ENCODE measurements around the gene TOB2. TPM values are rescaled to one million over a fixed set of nuclear protein-coding genes. Genes with fewer than 3 reads are reported as not detected.

Gene TOB2
- total and polyA plus RNA-seq, 9 of the 15 experiments (the other 6 are each of a cell fraction or from before 2014, with no cell fraction given): 3.3 to 20.5 (median 7.3) TPM

GRCh38 chr22:41468381-41469217, 22.0 kb upstream of the TOB2 start, which contains the start of the genes ACO2 and PHF5A (continued):
- TF ChIP-seq POLR2AphosphoS5 (IDR thresholded peaks at IDR 0.05; ENCODE audit: control insufficient read depth, insufficient read depth, low read depth, low read length) (peak; percentile 41), L3MBTL2 (IDR thresholded peaks at IDR 0.05) (peak; percentile 50), RBBP5 (IDR thresholded peaks at IDR 0.05; ENCODE audit: borderline replicate concordance, insufficient read depth, low read length, poor library complexity, severe bottlenecking) (peak; percentile 87), SMARCA5 (IDR thresholded peaks at IDR 0.05) (no peak), PHF20 (IDR thresholded peaks at IDR 0.05; ENCODE audit: partially characterized antibody) (peak; percentile 89), KHSRP (IDR thresholded peaks at IDR 0.05) (peak; percentile 65; the same call in 1 of the 2 replicates), MAFK (IDR thresholded peaks at IDR 0.05; ENCODE audit: low read length) (no peak), U2AF1 (optimal IDR thresholded peaks at IDR 0.05; ENCODE audit: low read depth, low read length) (no peak), SETDB1 (IDR thresholded peaks at IDR 0.05; ENCODE audit: low read length) (peak; percentile 46), CC2D1A (IDR thresholded peaks at IDR 0.05) (0 out of 2 replicates have a peak, but pooled peaks have one; percentile 23), TOE1 (IDR thresholded peaks at IDR 0.05; ENCODE audit: borderline replicate concordance) (peak; percentile 93), TOE1 (CRISPR knock-in tag; IDR thresholded peaks at IDR 0.05; ENCODE audit: borderline replicate concordance, low read depth) (no peak), PTTG1 (tag; IDR thresholded peaks at IDR 0.05; ENCODE audit: low read depth) (no peak), POLR2A (conservative IDR thresholded peaks at IDR 0.05) (peak; percentile 83), TARDBP (IDR thresholded peaks at IDR 0.05) (peak; percentile 54; the same call in 1 of the 2 replicates), MEIS2 (IDR thresholded peaks at IDR 0.05; ENCODE audit: partially characterized antibody) (peak; percentile 3)
- TF ChIP-seq, protein P1, sequence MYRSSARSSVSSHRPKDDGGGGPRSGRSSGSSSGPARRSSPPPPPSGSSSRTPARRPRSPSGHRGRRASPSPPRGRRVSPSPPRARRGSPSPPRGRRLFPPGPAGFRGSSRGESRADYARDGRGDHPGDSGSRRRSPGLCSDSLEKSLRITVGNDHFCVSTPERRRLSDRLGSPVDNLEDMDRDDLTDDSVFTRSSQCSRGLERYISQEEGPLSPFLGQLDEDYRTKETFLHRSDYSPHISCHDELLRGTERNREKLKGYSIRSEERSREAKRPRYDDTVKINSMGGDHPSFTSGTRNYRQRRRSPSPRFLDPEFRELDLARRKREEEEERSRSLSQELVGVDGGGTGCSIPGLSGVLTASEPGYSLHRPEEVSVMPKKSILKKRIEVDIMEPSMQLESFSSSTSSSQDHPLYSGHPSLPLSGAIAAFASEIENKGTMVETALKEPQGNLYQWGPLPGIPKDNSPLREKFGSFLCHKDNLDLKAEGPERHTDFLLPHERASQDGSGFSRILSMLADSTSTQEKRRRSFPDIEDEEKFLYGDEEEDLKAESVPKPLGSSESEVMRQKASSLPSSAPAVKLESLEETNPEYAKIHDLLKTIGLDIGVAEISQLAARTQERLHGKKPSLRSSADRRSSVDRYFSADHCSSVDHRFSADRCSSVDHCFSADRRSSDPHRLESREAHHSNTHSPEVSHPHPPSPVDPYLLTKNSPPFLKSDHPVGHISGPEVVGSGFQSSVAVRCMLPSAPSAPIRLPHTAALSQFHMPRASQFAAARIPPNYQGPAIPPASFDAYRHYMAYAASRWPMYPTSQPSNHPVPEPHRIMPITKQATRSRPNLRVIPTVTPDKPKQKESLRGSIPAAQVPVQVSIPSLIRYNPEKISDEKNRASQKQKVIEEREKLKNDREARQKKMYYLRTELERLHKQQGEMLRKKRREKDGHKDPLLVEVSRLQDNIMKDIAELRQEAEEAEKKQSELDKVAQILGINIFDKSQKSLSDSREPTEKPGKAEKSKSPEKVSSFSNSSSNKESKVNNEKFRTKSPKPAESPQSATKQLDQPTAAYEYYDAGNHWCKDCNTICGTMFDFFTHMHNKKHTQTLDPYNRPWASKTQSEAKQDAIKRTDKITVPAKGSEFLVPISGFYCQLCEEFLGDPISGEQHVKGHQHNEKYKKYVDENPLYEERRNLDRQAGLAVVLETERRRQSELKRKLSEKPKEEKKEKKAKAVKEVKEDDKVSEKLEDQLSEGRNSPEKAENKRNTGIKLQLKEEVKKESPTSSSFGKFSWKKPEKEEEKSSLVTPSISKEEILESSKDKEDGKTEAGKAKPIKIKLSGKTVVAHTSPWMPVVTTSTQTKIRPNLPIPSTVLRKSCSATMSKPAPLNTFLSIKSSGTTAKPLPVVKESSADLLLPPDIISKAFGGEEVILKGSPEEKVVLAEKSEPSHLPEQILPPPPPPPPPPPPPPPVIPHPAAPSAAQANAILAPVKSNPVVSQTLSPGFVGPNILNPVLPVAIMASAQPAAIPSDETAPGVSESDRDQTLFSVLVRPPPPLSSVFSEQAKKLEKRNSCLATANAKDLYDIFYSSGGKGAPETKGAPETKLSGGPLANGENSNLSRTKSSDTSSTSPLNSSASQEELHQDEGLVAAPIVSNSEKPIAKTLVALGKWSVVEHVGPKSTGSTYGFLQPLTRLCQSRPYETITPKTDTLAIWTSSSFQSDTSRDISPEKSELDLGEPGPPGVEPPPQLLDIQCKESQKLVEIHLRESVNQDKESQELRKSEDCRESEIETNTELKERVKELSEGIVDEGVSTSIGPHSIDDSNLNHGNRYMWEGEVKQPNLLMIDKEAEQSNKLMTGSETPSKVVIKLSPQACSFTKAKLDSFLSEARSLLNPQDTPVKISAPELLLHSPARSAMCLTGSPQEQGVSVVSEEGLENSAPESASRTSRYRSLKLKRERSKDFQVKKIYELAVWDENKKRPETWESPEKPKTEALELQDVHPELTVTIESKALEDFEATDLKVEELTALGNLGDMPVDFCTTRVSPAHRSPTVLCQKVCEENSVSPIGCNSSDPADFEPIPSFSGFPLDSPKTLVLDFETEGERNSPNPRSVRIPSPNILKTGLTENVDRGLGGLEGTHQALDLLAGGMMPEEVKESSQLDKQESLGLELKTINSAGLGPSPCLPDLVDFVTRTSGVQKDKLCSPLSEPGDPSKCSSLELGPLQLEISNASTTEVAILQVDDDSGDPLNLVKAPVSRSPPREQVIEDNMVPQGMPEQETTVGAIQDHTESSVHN (IDR thresholded peaks at IDR 0.05; ENCODE audit: borderline replicate concordance in 1 of 2, low read depth in 1 of 2): peak in 1 of 2 experiments; percentile 56; a peak in 1 of 4 replicates
- TF ChIP-seq, protein P2, sequence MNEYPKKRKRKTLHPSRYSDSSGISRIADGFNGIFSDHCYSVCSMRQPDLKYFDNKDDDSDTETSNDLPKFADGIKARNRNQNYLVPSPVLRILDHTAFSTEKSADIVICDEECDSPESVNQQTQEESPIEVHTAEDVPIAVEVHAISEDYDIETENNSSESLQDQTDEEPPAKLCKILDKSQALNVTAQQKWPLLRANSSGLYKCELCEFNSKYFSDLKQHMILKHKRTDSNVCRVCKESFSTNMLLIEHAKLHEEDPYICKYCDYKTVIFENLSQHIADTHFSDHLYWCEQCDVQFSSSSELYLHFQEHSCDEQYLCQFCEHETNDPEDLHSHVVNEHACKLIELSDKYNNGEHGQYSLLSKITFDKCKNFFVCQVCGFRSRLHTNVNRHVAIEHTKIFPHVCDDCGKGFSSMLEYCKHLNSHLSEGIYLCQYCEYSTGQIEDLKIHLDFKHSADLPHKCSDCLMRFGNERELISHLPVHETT (CRISPR knock-in tag; conservative IDR thresholded peaks at IDR 0.05 in 1 of 2, IDR thresholded peaks at IDR 0.05 in 1 of 2): peak in 1 of 2 experiments; percentile 60; a peak in 2 of 4 replicates

All from K562 (cell line).